H9 (cell line): ENCODE results near the gene ASPSCR1. TPM values are rescaled to one million over a fixed set of nuclear protein-coding genes. Genes with fewer than 3 reads are reported as not detected.

Source experiments
- DNase-seq: peaks from one replicate; pipeline ENCODE4 v3.0.0-alpha.2; 2017
- H2AFZ ChIP-seq: one replicate; pipeline ENCODE4 v1.6.1; 2013; ENCODE audit warnings: mild to moderate bottlenecking, low read length, control low read depth, moderate library complexity
- H2AK5ac ChIP-seq: 2 replicates; pipeline ENCODE4 v1.6.1; 2013; ENCODE audit warnings: low read length, control low read depth, mixed read lengths; ENCODE audit not compliant: insufficient read length
- H2BK120ac ChIP-seq: one replicate; pipeline ENCODE4 v1.6.1; 2013; ENCODE audit warnings: low read depth, mild to moderate bottlenecking, low read length, control low read depth, inconsistent platforms; ENCODE audit not compliant: poor library complexity, severe bottlenecking
- H2BK12ac ChIP-seq: 2 replicates; pipeline ENCODE4 v1.6.1; 2013; ENCODE audit warnings: low read length, control low read depth, mixed read lengths, low read depth; ENCODE audit not compliant: insufficient read length
- H2BK15ac ChIP-seq: 2 replicates; pipeline ENCODE4 v1.6.1; 2013; ENCODE audit warnings: low read depth, low read length, control low read depth
- H2BK20ac ChIP-seq: one replicate; pipeline ENCODE4 v1.6.1; 2013; ENCODE audit warnings: low read depth, mild to moderate bottlenecking, low read length, control low read depth, inconsistent platforms; ENCODE audit not compliant: poor library complexity, severe bottlenecking
- H2BK5ac ChIP-seq: 2 replicates; pipeline ENCODE4 v1.6.1; 2013; ENCODE audit warnings: low read length, control low read depth, mixed read lengths; ENCODE audit not compliant: insufficient read length
- H3K14ac ChIP-seq: 2 replicates; pipeline ENCODE4 v1.6.1; 2013; ENCODE audit warnings: low read length, control low read depth; ENCODE audit not compliant: insufficient read depth
- H3K18ac ChIP-seq: 2 replicates; pipeline ENCODE4 v1.6.1; 2013; ENCODE audit warnings: low read depth, mild to moderate bottlenecking, mixed read lengths, low read length, control low read depth; ENCODE audit not compliant: insufficient read length
- H3K23ac ChIP-seq: 2 replicates; pipeline ENCODE4 v1.6.1; 2013; ENCODE audit warnings: low read length, control low read depth, mixed read lengths, low read depth; ENCODE audit not compliant: insufficient read length
- H3K23me2 ChIP-seq: 2 replicates; pipeline ENCODE4 v1.6.1; 2013; ENCODE audit warnings: low read depth, mild to moderate bottlenecking, mixed read lengths, low read length, control low read depth; ENCODE audit not compliant: insufficient read length, poor library complexity, severe bottlenecking
- H3K27ac ChIP-seq: 2 replicates; pipeline ENCODE4 v1.5.1; 2013; ENCODE audit warnings: low read length, control low read depth, mixed read lengths, low read depth; ENCODE audit not compliant: insufficient read length
- H3K27me3 ChIP-seq: 2 replicates; pipeline ENCODE4 v1.6.1; 2013; ENCODE audit warnings: low read length, control low read depth, inconsistent platforms; ENCODE audit not compliant: insufficient read depth
- H3K4ac ChIP-seq: 2 replicates; pipeline ENCODE4 v1.6.1; 2013; ENCODE audit warnings: low read depth, mild to moderate bottlenecking, control low read depth, inconsistent platforms, low read length, moderate library complexity
- H3K4me1 ChIP-seq: 2 replicates; pipeline ENCODE4 v1.6.1; 2013; ENCODE audit warnings: low read length, control low read depth, inconsistent platforms; ENCODE audit not compliant: insufficient read depth
- H3K4me2 ChIP-seq: 2 replicates; pipeline ENCODE4 v1.6.1; 2013; ENCODE audit warnings: low read length, control low read depth, mixed read lengths; ENCODE audit not compliant: insufficient read length, insufficient read depth
- H3K56ac ChIP-seq: 2 replicates; pipeline ENCODE4 v1.6.1; 2013; ENCODE audit warnings: low read depth, mild to moderate bottlenecking, mixed read lengths, low read length, control low read depth; ENCODE audit not compliant: insufficient read length
- H3K79me1 ChIP-seq: 2 replicates; pipeline ENCODE4 v1.6.1; 2013; ENCODE audit warnings: low read depth, mild to moderate bottlenecking, moderate library complexity, low read length, control low read depth, inconsistent platforms; ENCODE audit not compliant: insufficient read depth, poor library complexity, severe bottlenecking
- H3K79me2 ChIP-seq: 2 replicates; pipeline ENCODE4 v1.6.1; 2013; ENCODE audit warnings: low read length, control low read depth, inconsistent platforms; ENCODE audit not compliant: insufficient read depth
- H3K9ac ChIP-seq: 2 replicates; pipeline ENCODE4 v1.6.1; 2013; ENCODE audit warnings: low read length, control low read depth, mixed read lengths; ENCODE audit not compliant: insufficient read length; ENCODE audit errors: extremely low read depth
- H3K9me3 ChIP-seq: one replicate; pipeline ENCODE4 v1.6.1; 2013; ENCODE audit warnings: low read depth, low read length, inconsistent platforms; ENCODE audit not compliant: control insufficient read depth
- H3T11ph ChIP-seq: one replicate; pipeline ENCODE4 v1.6.1; 2013; ENCODE audit warnings: mild to moderate bottlenecking, low read length, control low read depth, inconsistent platforms
- H4K20me1 ChIP-seq: one replicate; pipeline ENCODE4 v1.6.1; 2013; ENCODE audit not compliant: control insufficient read depth, insufficient read length, insufficient read depth
- H4K5ac ChIP-seq: 2 replicates; pipeline ENCODE4 v1.6.1; 2013; ENCODE audit warnings: low read depth, mild to moderate bottlenecking, mixed read lengths, low read length, control low read depth; ENCODE audit not compliant: insufficient read length
- H4K8ac ChIP-seq: replicated peaks from 2 replicates; pipeline ENCODE4 v1.6.1; 2013; ENCODE audit warnings: low read length, control low read depth, mixed read lengths, low read depth; ENCODE audit not compliant: insufficient read length
- H4K91ac ChIP-seq: 2 replicates; pipeline ENCODE4 v1.6.1; 2013; ENCODE audit warnings: low read depth, mild to moderate bottlenecking, moderate library complexity, mixed read lengths, low read length, control low read depth; ENCODE audit not compliant: insufficient read length
- H3K27ac Mint-ChIP-seq, 3 experiments: 2 replicates in 2 of 3; 3 replicates in 1 of 3; pipeline ENCODE4 v1.8.0; 2020 to 2021; ENCODE audit warnings: mixed read lengths in 3 of 3, mild to moderate bottlenecking in 1 of 3, moderate library complexity in 1 of 3
- H3K27me3 Mint-ChIP-seq: 2 replicates; pipeline ENCODE4 v1.8.0; 2021; ENCODE audit warnings: low read depth, mild to moderate bottlenecking, moderate library complexity, mixed read lengths
- H3K36me3 Mint-ChIP-seq, 3 experiments: 2 replicates in 2 of 3; 3 replicates in 1 of 3; pipeline ENCODE4 v1.8.0; 2020 to 2021; ENCODE audit warnings: low read depth in 3 of 3, mixed read lengths in 3 of 3; ENCODE audit not compliant: insufficient read depth in 1 of 3
- H3K4me1 Mint-ChIP-seq, 2 experiments: 2 replicates each; pipeline ENCODE4 v1.8.0; 2020; ENCODE audit warnings: mixed read lengths in 2 of 2
- H3K4me3 Mint-ChIP-seq, 2 experiments: 2 replicates in 1 of 2; 3 replicates in 1 of 2; pipeline ENCODE4 v1.8.0; 2020 to 2021; ENCODE audit warnings: mild to moderate bottlenecking in 2 of 2, mixed read lengths in 2 of 2, moderate library complexity in 1 of 2
- H3K9me3 Mint-ChIP-seq, 2 experiments: 2 replicates in 1 of 2; 3 replicates in 1 of 2; pipeline ENCODE4 v1.8.0; 2020; ENCODE audit warnings: mild to moderate bottlenecking in 2 of 2, mixed read lengths in 2 of 2, moderate library complexity in 1 of 2
- CTCF ChIP-seq: fragments of 200-600 bp; sonication (generic); conservative IDR thresholded peaks from 3 replicates; pipeline ENCODE4 v1.8.0; 2021; ENCODE audit warnings: antibody characterized with exemption, mild to moderate bottlenecking
- WGBS: extraction: QIAGEN DNeasy Blood & Tissue Kit; methylation state at CpG from one replicate; pipeline ENCODE4 v1.1.7; 2013; ENCODE audit warnings: missing lambda C conversion rate, low lambda C conversion rate, mixed read lengths; ENCODE audit not compliant: insufficient read length; ENCODE audit errors: extremely low coverage; 5-methylcytosine and 5-hydroxymethylcytosine counted together
- total RNA-seq: library from RNA; stranded (reverse); gene quantifications from 2 replicates; pipeline ENCODE4 v1.2.1, GENCODE V29; 2021

ASPSCR1 gene
- total RNA-seq, 1 experiment from 2014 or later: 50.9 TPM

DNA sequence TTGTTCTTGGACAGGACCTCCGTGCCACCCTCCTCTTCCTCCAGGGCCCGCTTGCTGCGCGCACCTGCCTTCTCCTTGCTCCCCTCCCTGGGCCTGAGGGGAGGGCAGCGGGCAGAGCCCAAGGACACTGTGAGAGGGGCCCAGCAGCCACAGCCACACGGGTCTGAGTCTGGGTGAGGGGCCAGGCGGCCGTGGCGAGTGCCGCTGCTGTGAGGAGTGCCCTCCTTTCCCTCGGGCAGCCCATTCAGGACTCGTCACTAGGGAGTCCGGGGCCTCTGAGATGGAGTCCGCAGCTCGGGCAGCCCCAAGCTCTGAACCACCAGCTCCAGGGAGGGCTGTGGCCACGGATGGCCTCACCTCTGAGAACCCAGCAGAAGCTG is 82.6 kb downstream of the ASPSCR1 start:
- no peak overlapping the region for H2BK20ac ChIP-seq
- no peaks in the 10 kb centered on the region for H3K4me1 Mint-ChIP-seq
- no peaks in the 10 kb centered on the region for H3K4me1 ChIP-seq
- H3K27me3 ChIP-seq: no peaks in the 10 kb centered on the region
- no peak overlapping the region for H3K27ac Mint-ChIP-seq
- H3K36me3 Mint-ChIP-seq: peaks cover 4 to 38% (median 38%) of the 10 kb centered on the region in 3 experiments
- no peak overlapping the region for H3K56ac ChIP-seq
- no peak for DNase-seq
- no peak overlapping the region for H2AK5ac ChIP-seq
- H3K23me2 ChIP-seq: peaks cover 6% of the 10 kb centered on the region
- H2BK120ac ChIP-seq: no peak overlapping the region
- H2AFZ ChIP-seq: no peak overlapping the region
- no peak overlapping the region for H3K27ac ChIP-seq
- H3K9ac ChIP-seq: no peak overlapping the region
- no peaks in the 10 kb centered on the region for H3K27me3 Mint-ChIP-seq
- no peak overlapping the region for H2BK15ac ChIP-seq
- H3K9me3 Mint-ChIP-seq: no peaks in the 10 kb centered on the region
- no peak overlapping the region for H2BK12ac ChIP-seq
- no peak overlapping the region for H3K4me2 ChIP-seq
- peaks cover 3% of the 10 kb centered on the region for H4K20me1 ChIP-seq
- no peaks in the 10 kb centered on the region for H3K9me3 ChIP-seq
- no peaks in the 10 kb centered on the region for H3K79me1 ChIP-seq
- no peak overlapping the region for H4K91ac ChIP-seq
- H3K4ac ChIP-seq: no peak overlapping the region
- no peak overlapping the region for H3K4me3 Mint-ChIP-seq
- H3K23ac ChIP-seq: no peak overlapping the region
- TF ChIP-seq CTCF: no peak
- H4K8ac ChIP-seq: no peak overlapping the region
- no peak overlapping the region for H4K5ac ChIP-seq
- H2BK5ac ChIP-seq: no peak overlapping the region
- H3T11ph ChIP-seq: no peak overlapping the region
- WGBS: no CpG with 5 or more reads among the region's 16 CpGs
- H3K14ac ChIP-seq: no peak overlapping the region
- H3K79me2 ChIP-seq: no peaks in the 10 kb centered on the region
- no peak overlapping the region for H3K18ac ChIP-seq
